GM19463 (cell line): ENCODE data around the gene ITIH4.

ENCODE experiments used
- ATAC-seq: cut with Tn5 transposase; IDR thresholded peaks from one replicate; pipeline ENCODE4 v1.9.1; 2021; ENCODE audit warnings: mild to moderate bottlenecking, moderate library complexity; ENCODE audit not compliant: unreplicated experiment

Gene ITIH4

GRCh38 chr3:52834871-52835501 is 4.5 kb upstream of the ITIH4 start, which contains the start of gene MUSTN1:
TSS of gene MUSTN1 (minus strand) at chr3:52835019. CDS start at chr3:52834948, 71 bp downstream.
- no peak for ATAC-seq

- ATAC-seq, result no peak
These were observed 2.7 kb upstream of the ITIH4 start for GRCh38 chr3:52833202-52833601.

GRCh38 chr3:52831500-52832301 is 1.2 kb upstream of the ITIH4 start:
- no peak for ATAC-seq

GRCh38 chr3:52829906-52830463 is 487 bp downstream of the ITIH4 start:
- no peak for ATAC-seq

GRCh38 chr3:52829482-52829881 is 990 bp downstream of the ITIH4 start:
- no peak for ATAC-seq

- ATAC-seq, result no peak
These were observed 2.6 kb downstream of the ITIH4 start for GRCh38 chr3:52827866-52828376.

- ATAC-seq, result no peak
These were observed 3.0 kb downstream of the ITIH4 start for GRCh38 chr3:52827441-52827840.

- ATAC-seq, result no peak
These were observed 6.4 kb downstream of the ITIH4 start for GRCh38 chr3:52824037-52824436.

GRCh38 chr3:52822363-52822762 is 8.1 kb downstream of the ITIH4 start:
- no peak for ATAC-seq

GRCh38 chr3:52820736-52821135 is 9.7 kb downstream of the ITIH4 start:
- no peak for ATAC-seq

- ATAC-seq, result no peak
These were observed 10.5 kb downstream of the ITIH4 start for GRCh38 chr3:52819936-52820335.

GRCh38 chr3:52817860-52818259 is 12.6 kb downstream of the ITIH4 start:
- no peak for ATAC-seq

GRCh38 chr3:52817221-52817620 is 13.3 kb downstream of the ITIH4 start:
- no peak for ATAC-seq

- ATAC-seq, result no peak
These were observed 13.8 kb downstream of the ITIH4 start for GRCh38 chr3:52816654-52817053.

GRCh38 chr3:52816199-52816598 is 14.3 kb downstream of the ITIH4 start:
- no peak for ATAC-seq

- ATAC-seq, result no peak
These were observed 16.7 kb downstream of the ITIH4 start for GRCh38 chr3:52813810-52814209.

- no peak for ATAC-seq
These were observed 18.9 kb downstream of the ITIH4 start for GRCh38 chr3:52811452-52812011.

GRCh38 chr3:52810923-52811322 is 19.5 kb downstream of the ITIH4 start:
- ATAC-seq, result no peak

GRCh38 chr3:52809662-52810377 is 20.7 kb downstream of the ITIH4 start:
- ATAC-seq, result no peak

GRCh38 chr3:52809149-52809548 is 21.3 kb downstream of the ITIH4 start:
- ATAC-seq, result no peak
